ENCODE measurements around the gene FA2H. TPM values are rescaled to one million over a fixed set of nuclear protein-coding genes. Genes with fewer than 3 reads are reported as not detected.

FA2H gene
- total RNA-seq, 4 donors from 2014 or later, result not detected

GRCh38 chr16:74807052-74807646, 32.5 kb upstream of the FA2H start:
- TF ChIP-seq POLR2A (IDR thresholded peaks at IDR 0.05) (no peak), CTCF (IDR thresholded peaks at IDR 0.05) (no peak)
- Histone ChIP-seq H3K36me3 (no peaks in the 10 kb centered on the region), H3K9me3 (no peaks in the 10 kb centered on the region), H3K27ac (no peak overlapping the region), H3K4me3 (no peak overlapping the region), H3K4me1 (no peaks in the 10 kb centered on the region), H3K27me3 (no peaks in the 10 kb centered on the region)
- intact Hi-C loops (cut with DNase I; ENCODE audit: low total_unique reads), result no loop called here
- DNase-seq, result no peak

GRCh38 chr16:74800216-74800871, 25.7 kb upstream of the FA2H start:
- intact Hi-C loops (cut with DNase I; ENCODE audit: low total_unique reads), result no loop called here
- no peaks in the 10 kb centered on the region for H3K36me3 ChIP-seq
- H3K27ac ChIP-seq, result no peak overlapping the region
- H3K27me3 ChIP-seq, result no peaks in the 10 kb centered on the region
- TF ChIP-seq CTCF (IDR thresholded peaks at IDR 0.05) (no peak), POLR2A (IDR thresholded peaks at IDR 0.05) (no peak)
- H3K9me3 ChIP-seq, result no peaks in the 10 kb centered on the region
- no peak for DNase-seq
- no peaks in the 10 kb centered on the region for H3K4me1 ChIP-seq
- no peak overlapping the region for H3K4me3 ChIP-seq

- H3K27ac ChIP-seq, result no peak overlapping the region
- no peak overlapping the region for H3K4me3 ChIP-seq
- no peaks in the 10 kb centered on the region for H3K4me1 ChIP-seq
- intact Hi-C loops (cut with DNase I; ENCODE audit: low total_unique reads), result no loop called here
- H3K36me3 ChIP-seq, result no peaks in the 10 kb centered on the region
- H3K9me3 ChIP-seq, result no peaks in the 10 kb centered on the region
- DNase-seq, result no peak
- no peak for TF ChIP-seq CTCF (IDR thresholded peaks at IDR 0.05)
- H3K27me3 ChIP-seq, result no peaks in the 10 kb centered on the region
These were observed 22.8 kb upstream of the FA2H start for GRCh38 chr16:74797414-74797813.

- no peaks in the 10 kb centered on the region for H3K4me1 ChIP-seq
- intact Hi-C loops (cut with DNase I; ENCODE audit: low total_unique reads), result no loop called here
- no peaks in the 10 kb centered on the region for H3K36me3 ChIP-seq
- H3K27ac ChIP-seq, result no peak overlapping the region
- no peaks in the 10 kb centered on the region for H3K27me3 ChIP-seq
- H3K4me3 ChIP-seq, result no peak overlapping the region
- TF ChIP-seq CTCF (IDR thresholded peaks at IDR 0.05) (no peak), POLR2A (IDR thresholded peaks at IDR 0.05) (no peak)
- no peak for DNase-seq
- no peaks in the 10 kb centered on the region for H3K9me3 ChIP-seq
These were observed 20.5 kb upstream of the FA2H start for GRCh38 chr16:74795104-74795503.

- Histone ChIP-seq H3K36me3 (no peaks in the 10 kb centered on the region), H3K27ac (no peak overlapping the region), H3K4me1 (no peaks in the 10 kb centered on the region), H3K9me3 (no peaks in the 10 kb centered on the region), H3K4me3 (no peak overlapping the region), H3K27me3 (no peaks in the 10 kb centered on the region)
- TF ChIP-seq CTCF (IDR thresholded peaks at IDR 0.05), result no peak
- TF ChIP-seq POLR2A (IDR thresholded peaks at IDR 0.05), result no peak
- no peak for DNase-seq
- intact Hi-C loops (cut with DNase I; ENCODE audit: low total_unique reads), result no loop called here
These were observed 20.0 kb upstream of the FA2H start for GRCh38 chr16:74794668-74795067.
